GM18867 (cell line): ENCODE measurements around the gene GPAM.
"Not testable (repeated sequence)": the region's sequence is repeated elsewhere in the genome, so short reads cannot be mapped to it uniquely, and the experiment has no call there.

Experiments
- ATAC-seq: cut with Tn5 transposase; IDR thresholded peaks from one replicate; pipeline ENCODE4 v1.9.1; 2021; ENCODE audit warnings: mild to moderate bottlenecking, moderate library complexity; ENCODE audit not compliant: unreplicated experiment

The GPAM gene

GRCh38 chr10:112137154-112137987 is 46.2 kb downstream of the GPAM start:
- peak; percentile 49 for ATAC-seq

- no peak for ATAC-seq
These were observed 46.9 kb downstream of the GPAM start for GRCh38 chr10:112136486-112137153.

DNA sequence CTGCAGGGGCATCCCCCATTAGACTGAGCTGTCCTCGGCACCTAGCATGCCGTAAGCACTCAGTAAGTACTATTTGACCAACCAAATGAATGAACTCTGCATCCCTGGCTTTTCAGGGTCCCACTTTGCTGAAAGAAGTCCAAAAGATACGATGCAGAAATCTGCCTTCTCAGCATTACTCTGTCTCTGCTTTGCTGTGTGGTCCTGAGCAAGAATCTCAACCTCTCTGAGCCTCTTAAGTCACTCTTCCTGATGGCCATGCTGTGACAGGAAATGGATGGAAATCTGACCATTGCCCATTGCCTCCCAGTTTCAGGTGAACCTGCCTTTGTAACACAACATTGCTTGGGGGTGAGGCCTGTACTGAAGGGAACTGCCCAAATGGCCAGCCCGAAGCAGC is 48.0 kb downstream of the GPAM start:
- no peak for ATAC-seq

- ATAC-seq: no peak
These were observed 51.1 kb downstream of the GPAM start for GRCh38 chr10:112132435-112132834.

GRCh38 chr10:112131996-112132395 is 51.6 kb downstream of the GPAM start:
- no peak for ATAC-seq

DNA sequence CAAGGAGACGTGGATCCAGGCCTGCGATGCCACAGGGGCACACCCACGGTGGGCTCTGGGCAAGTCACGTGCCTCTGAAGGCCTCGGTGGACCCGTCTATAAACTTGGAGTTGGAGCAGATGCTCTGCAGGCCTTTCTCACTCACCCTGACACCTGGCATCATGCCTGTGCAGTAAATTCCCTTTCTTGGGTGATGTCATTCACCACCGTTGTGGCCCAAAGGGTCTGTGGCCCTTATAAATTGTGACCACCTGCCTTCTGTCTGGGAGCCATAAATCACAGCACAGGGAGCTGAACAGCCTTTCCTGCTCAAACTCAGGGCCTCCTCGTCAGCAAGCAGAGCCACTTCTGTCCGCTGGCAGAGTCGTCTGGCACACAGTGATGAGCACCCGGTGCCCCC is 52.2 kb downstream of the GPAM start:
- no peak for ATAC-seq

GRCh38 chr10:112126901-112127300 is 56.7 kb downstream of the GPAM start:
- no peak for ATAC-seq

- no peak for ATAC-seq
These were observed 57.4 kb downstream of the GPAM start for GRCh38 chr10:112126172-112126571.

DNA sequence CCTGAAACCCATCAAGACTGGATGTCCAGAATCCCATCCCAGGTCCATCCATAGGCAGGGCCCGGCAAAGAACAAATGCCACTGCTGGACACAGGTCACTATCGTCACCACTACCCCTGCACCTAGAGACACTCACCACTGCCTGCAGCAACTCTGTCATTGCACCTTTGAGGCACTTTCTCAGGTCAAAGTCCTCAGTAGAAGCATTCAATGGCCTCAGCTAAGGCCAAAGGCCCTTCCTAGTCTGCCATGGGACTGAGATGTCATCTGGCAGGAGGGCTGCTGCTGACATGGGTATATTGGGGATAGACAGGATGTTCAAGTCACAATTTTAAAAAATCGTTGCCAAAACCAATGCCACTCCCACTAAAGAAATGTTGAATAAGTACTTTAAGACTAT is 58.7 kb downstream of the GPAM start:
- ATAC-seq: no peak

DNA sequence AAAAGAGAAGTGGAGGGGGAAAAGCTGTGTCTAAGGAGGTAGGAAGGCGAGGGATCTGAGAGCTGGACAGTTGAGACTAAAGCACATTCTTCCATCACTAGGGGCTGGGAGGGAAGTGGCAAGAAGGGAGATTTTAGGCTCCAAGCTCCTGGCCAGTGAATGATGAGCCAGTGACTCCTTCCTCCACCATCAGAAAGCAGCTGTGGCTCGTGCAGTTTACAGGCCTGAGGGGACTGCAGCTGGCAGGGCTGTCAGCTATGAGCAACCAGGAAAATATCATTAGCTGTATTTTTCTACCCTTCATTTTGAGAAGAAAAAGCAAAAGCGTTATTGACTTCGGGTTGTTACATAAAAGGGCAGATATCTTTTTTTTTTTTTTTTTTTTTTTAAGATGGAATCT is 60.7 kb downstream of the GPAM start:
- ATAC-seq: no peak

- ATAC-seq: no peak
These were observed 63.1 kb downstream of the GPAM start for GRCh38 chr10:112120491-112120890.

- peak; percentile 85 for ATAC-seq
These were observed 67.7 kb downstream of the GPAM start for GRCh38 chr10:112115781-112116385.

GRCh38 chr10:112109779-112110178 is 73.8 kb downstream of the GPAM start:
- not testable (repeated sequence) for ATAC-seq
